Small intestine (tissue), 7 donors: ENCODE data around the gene MAS1. TPM values are rescaled to one million over a fixed set of nuclear protein-coding genes. Genes with fewer than 3 reads are reported as not detected.

Experiments used
- DNase-seq, 2 donors: peaks; one replicate each; pipeline versions ENCODE4 v3.0.0 to v3.0.0-alpha.2; 2013
- FAIRE-seq: peaks from 2 replicates; lab custom pipeline; 2012; peaks lifted over from hg19 to GRCh38; lab: Jason Lieb, UNC
- H3K27ac ChIP-seq, 3 donors: one replicate each; pipeline ENCODE4 v1.5.1; 2013; ENCODE audit warnings: low read length in 2 of 3, mild to moderate bottlenecking in 2 of 3, control low read depth in 1 of 3, inconsistent platforms in 1 of 3, low read depth in 1 of 3, moderate library complexity in 1 of 3
- H3K27me3 ChIP-seq, 3 donors: one replicate each; pipeline ENCODE4 v1.6.1; 2013; ENCODE audit warnings: low read length in 3 of 3, inconsistent platforms in 1 of 3; ENCODE audit not compliant: control insufficient read depth in 3 of 3, insufficient read depth in 3 of 3
- H3K36me3 ChIP-seq, 3 donors: one replicate each; pipeline ENCODE4 v1.6.1; 2013; ENCODE audit warnings: low read length in 3 of 3, inconsistent platforms in 1 of 3, low read depth in 1 of 3, mild to moderate bottlenecking in 1 of 3, moderate library complexity in 1 of 3; ENCODE audit not compliant: control insufficient read depth in 3 of 3, insufficient read depth in 2 of 3
- H3K4me1 ChIP-seq, 3 donors: one replicate each; pipeline ENCODE4 v1.6.1; 2013; ENCODE audit warnings: low read length in 2 of 3, inconsistent platforms in 1 of 3, low read depth in 1 of 3, mild to moderate bottlenecking in 1 of 3, moderate library complexity in 1 of 3; ENCODE audit not compliant: control insufficient read depth in 3 of 3, insufficient read depth in 2 of 3
- H3K4me3 ChIP-seq, 3 donors: one replicate each; pipeline ENCODE4 v1.5.1; 2013; ENCODE audit warnings: low read length in 3 of 3, control low read depth in 1 of 3, inconsistent platforms in 1 of 3, low read depth in 1 of 3, mild to moderate bottlenecking in 1 of 3, moderate library complexity in 1 of 3
- H3K9me3 ChIP-seq, 2 donors: one replicate each; pipeline ENCODE4 v1.6.1; 2013; ENCODE audit warnings: low read depth in 1 of 2, low read length in 1 of 2; ENCODE audit not compliant: control insufficient read depth in 2 of 2, insufficient read depth in 1 of 2
- WGBS, 3 donors: extraction: QIAGEN DNeasy Blood & Tissue Kit; methylation state at CpG; one replicate each; pipeline ENCODE4 v1.1.7; 2013; 5-methylcytosine and 5-hydroxymethylcytosine counted together
- polyA plus RNA-seq, 4 donors: library from polyadenylated mRNA; stranded (reverse) in 3 of 4; unstranded in 1 of 4; fragments of 200-250 nt in 3 of 4; fragments of 120-200 nt in 1 of 4; gene quantifications; one replicate each; pipeline versions ENCODE4 v1.2.1 to v1.2.3, GENCODE V29; 2013
- donor health status: healthy with polysubstance abuse.
- donor health status: control.
- donor health status: control.
- donor health status: Bipolar disorder and iron deficiency.
- donor health status: healthy.

The MAS1 gene
- polyA plus RNA-seq, 4 donors = under 0.01 TPM; not detected in 3

- 74 to 87% (median 76%) methylated on average over 5 of the region's 5 CpGs for WGBS, 3 donors
- Histone ChIP-seq H3K9me3 (peaks cover 0 to 5% of the 10 kb centered on the region in 2 donors), H3K27me3 (no peaks in the 10 kb centered on the region), H3K4me3 (no peak overlapping the region), H3K36me3 (no peaks in the 10 kb centered on the region), H3K27ac (no peak overlapping the region), H3K4me1 (no peaks in the 10 kb centered on the region)
- FAIRE-seq (no peak), DNase-seq (no peak)
Measured at GRCh38 chr6:159926542-159927203, 35.9 kb downstream of the MAS1 start.

DNA sequence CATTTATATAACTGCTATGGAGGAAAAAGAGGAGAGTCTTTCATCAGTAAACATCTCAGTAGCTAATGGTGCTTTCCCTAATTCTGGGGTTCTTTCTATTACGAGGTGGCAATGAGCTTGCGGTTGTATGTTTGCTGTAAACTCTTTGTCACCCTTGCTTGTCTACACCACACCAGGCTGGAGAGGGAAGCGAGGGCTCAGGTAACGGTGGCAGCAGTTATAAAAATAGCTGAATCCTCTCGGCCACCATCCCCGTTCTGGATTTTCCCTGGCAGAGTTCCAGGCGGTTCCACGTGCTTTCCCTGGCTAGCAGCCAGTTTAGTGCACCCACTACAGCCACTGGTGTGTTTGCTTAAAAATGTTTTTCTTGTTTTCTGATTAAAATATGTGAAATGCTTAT lies 39.0 kb downstream of the MAS1 start:
- DNase-seq = peak in 1 of 2 donors; percentile 64
- Histone ChIP-seq H3K36me3 (no peaks in the 10 kb centered on the region), H3K27me3 (peaks cover 0 to 2% (median 0%) of the 10 kb centered on the region in 3 donors), H3K4me1 (no peaks in the 10 kb centered on the region), H3K9me3 (no peaks in the 10 kb centered on the region), H3K27ac (no peak overlapping the region), H3K4me3 (no peak overlapping the region)
- FAIRE-seq = no peak
- WGBS, 3 donors = 10 to 30% (median 14%) methylated on average over 8 of the region's 8 CpGs

GRCh38 chr6:159931112-159931511 lies 40.3 kb downstream of the MAS1 start:
- H3K4me3 ChIP-seq = no peak overlapping the region
- H3K9me3 ChIP-seq = peaks cover 0 to 7% of the 10 kb centered on the region in 2 donors
- no peak for DNase-seq
- H3K4me1 ChIP-seq = no peaks in the 10 kb centered on the region
- FAIRE-seq = no peak
- H3K27ac ChIP-seq = no peak overlapping the region
- H3K36me3 ChIP-seq = no peaks in the 10 kb centered on the region
- 67 to 80% (median 75%) methylated on average over 3 of the region's 3 CpGs for WGBS, 3 donors
- H3K27me3 ChIP-seq = peaks cover 0 to 2% (median 2%) of the 10 kb centered on the region in 3 donors

DNA sequence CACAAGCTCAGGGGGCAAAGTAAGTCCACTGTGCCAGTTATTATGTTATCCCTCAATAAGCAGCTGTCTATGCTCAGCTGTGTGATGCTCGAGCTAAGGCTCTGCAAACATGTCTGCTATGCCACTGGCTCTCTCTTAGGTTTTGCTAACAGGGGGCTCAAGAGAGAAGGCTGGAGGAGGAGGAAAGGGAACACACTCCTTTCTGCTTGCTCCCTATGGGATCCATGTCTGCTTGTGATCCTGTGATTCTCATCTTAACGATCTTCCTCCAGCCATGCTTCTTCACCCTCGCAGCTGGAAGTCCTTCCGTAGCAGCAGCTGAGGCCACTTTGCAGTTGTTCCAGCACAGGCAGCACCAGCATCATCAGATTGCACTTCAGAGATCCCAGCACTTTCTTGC lies 41.1 kb downstream of the MAS1 start:
- WGBS, 3 donors = 52 to 58% (median 54%) methylated on average over 4 of the region's 4 CpGs
- H3K9me3 ChIP-seq = peaks cover 0 to 7% of the 10 kb centered on the region in 2 donors
- H3K4me3 ChIP-seq = no peak overlapping the region
- DNase-seq (no peak), FAIRE-seq (no peak)
- H3K36me3 ChIP-seq = no peaks in the 10 kb centered on the region
- no peak overlapping the region for H3K27ac ChIP-seq
- H3K27me3 ChIP-seq = peaks cover 0 to 2% (median 2%) of the 10 kb centered on the region in 3 donors
- no peaks in the 10 kb centered on the region for H3K4me1 ChIP-seq

GRCh38 chr6:159933077-159933476 lies 42.3 kb downstream of the MAS1 start:
- Histone ChIP-seq H3K27me3 (peaks cover 0 to 9% (median 2%) of the 10 kb centered on the region in 3 donors), H3K4me3 (no peak overlapping the region), H3K27ac (no peak overlapping the region), H3K36me3 (no peaks in the 10 kb centered on the region), H3K4me1 (no peaks in the 10 kb centered on the region), H3K9me3 (peaks cover 0 to 7% of the 10 kb centered on the region in 2 donors)
- no peak for FAIRE-seq
- 84 to 95% (median 90%) methylated on average over 1 of the region's 1 CpG for WGBS, 3 donors
- DNase-seq = no peak

DNA sequence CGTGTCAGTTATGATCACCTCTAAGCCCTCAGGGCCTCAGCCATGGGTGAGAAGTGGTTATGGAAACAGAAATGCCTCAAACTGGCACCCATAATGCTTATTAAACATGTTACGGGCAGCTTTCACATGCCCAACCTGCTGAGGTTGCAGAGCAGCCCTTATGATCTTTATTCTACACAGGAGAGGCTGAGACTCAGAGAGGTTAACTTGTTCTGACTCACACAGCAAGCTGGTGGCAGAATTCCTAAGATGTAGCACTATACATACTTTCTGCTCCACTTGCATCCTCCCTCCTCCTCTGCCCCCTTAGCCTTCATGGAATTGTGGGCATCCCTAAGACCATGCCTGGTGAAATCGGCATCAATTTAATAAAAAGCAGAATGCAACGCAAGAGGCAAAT lies 43.4 kb downstream of the MAS1 start:
- FAIRE-seq = no peak
- WGBS, 3 donors = 91 to 94% (median 92%) methylated on average over 4 of the region's 4 CpGs
- no peak overlapping the region for H3K4me3 ChIP-seq
- H3K36me3 ChIP-seq = no peaks in the 10 kb centered on the region
- DNase-seq = no peak
- H3K9me3 ChIP-seq = peaks cover 0 to 7% of the 10 kb centered on the region in 2 donors
- H3K4me1 ChIP-seq = no peaks in the 10 kb centered on the region
- peaks cover 0 to 9% (median 2%) of the 10 kb centered on the region in 3 donors for H3K27me3 ChIP-seq
- H3K27ac ChIP-seq = no peak overlapping the region

DNA sequence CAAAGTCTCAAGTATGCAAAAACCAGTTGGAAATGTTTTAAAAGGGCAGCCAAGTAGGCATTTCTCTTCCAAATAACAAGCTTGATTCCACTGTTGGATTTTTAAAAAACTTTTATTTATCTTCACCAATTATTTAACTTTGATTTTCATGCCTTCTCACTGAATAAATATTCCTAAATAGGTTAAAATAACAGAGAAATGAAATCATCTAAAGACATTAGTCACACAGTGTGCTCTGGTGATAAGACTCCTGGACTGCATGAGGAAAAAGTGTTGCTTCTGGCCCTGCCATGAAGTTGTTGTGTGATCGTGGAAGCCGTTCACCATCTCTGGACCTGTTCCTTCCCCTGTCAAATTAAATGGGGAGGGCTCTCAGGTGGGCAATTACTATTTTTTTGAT lies 44.3 kb downstream of the MAS1 start:
- FAIRE-seq = no peak
- Histone ChIP-seq H3K27ac (no peak overlapping the region), H3K27me3 (peaks cover 0 to 13% (median 2%) of the 10 kb centered on the region in 3 donors)

DNA sequence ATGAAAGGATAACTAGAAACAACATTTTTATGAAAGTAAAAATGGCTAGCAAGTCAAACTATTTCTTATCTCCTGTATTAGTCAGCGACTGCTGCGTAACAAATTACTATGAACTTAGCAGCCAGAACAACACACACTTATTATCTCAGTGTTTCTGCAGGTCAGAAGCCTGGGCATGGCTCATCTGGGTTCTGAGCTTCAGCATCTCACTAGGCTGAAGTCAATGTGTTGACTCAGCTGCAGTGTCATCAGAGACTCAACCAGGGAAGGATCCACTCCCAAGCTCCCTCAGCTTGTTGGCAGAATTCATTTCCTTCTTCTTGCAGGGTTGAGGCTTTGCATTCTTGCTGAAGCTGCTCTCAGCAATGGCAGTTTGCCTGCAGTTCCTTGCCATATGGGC lies 44.8 kb downstream of the MAS1 start:
- 98 to 99% (median 98%) methylated on average over 2 of the region's 2 CpGs for WGBS, 3 donors
- peaks cover 0 to 13% (median 2%) of the 10 kb centered on the region in 3 donors for H3K27me3 ChIP-seq
- peaks cover 0 to 7% of the 10 kb centered on the region in 2 donors for H3K9me3 ChIP-seq
- no peak overlapping the region for H3K27ac ChIP-seq
- H3K36me3 ChIP-seq = no peaks in the 10 kb centered on the region
- FAIRE-seq (no peak), DNase-seq (no peak)
- no peak overlapping the region for H3K4me3 ChIP-seq
- no peaks in the 10 kb centered on the region for H3K4me1 ChIP-seq

More for the DNA sequence above, 44.3 kb downstream of the MAS1 start:
- Histone ChIP-seq H3K9me3 (peaks cover 0 to 7% of the 10 kb centered on the region in 2 donors), H3K4me3 (no peak overlapping the region), H3K36me3 (no peaks in the 10 kb centered on the region), H3K4me1 (no peaks in the 10 kb centered on the region)
- 84 to 93% (median 86%) methylated on average over 2 of the region's 2 CpGs for WGBS, 3 donors
- no peak for DNase-seq
